Measurements from ENCODE around the gene TPSD1.
"Not testable (repeated sequence)": the region's sequence is repeated elsewhere in the genome, so short reads cannot be mapped to it uniquely, and the experiment has no call there.

TPSD1 gene

GRCh38 chr16:1220841-1221627 is 34.8 kb upstream of the TPSD1 start:
- no peak for DNase-seq (ENCODE audit: low read depth in 2 of 2)

- no peak for DNase-seq (ENCODE audit: low read depth in 2 of 2)
Observed at GRCh38 chr16:1221628-1222552, 34.0 kb upstream of the TPSD1 start.

- no peak for DNase-seq (ENCODE audit: low read depth in 2 of 2)
Observed at GRCh38 chr16:1222553-1223354, 33.1 kb upstream of the TPSD1 start.

GRCh38 chr16:1223355-1224214 is 32.3 kb upstream of the TPSD1 start:
- DNase-seq (ENCODE audit: low read depth in 2 of 2) = no peak

- DNase-seq (ENCODE audit: low read depth in 2 of 2) = no peak
Observed at GRCh38 chr16:1224558-1224957, 31.3 kb upstream of the TPSD1 start.

- no peak for DNase-seq (ENCODE audit: low read depth in 2 of 2)
Observed at GRCh38 chr16:1225051-1225451, 30.8 kb upstream of the TPSD1 start, which contains the start of gene TPSG1. Gene TPSG1 (minus strand): TSS chr16:1225268. CDS start chr16:1225252, 16 bp downstream.

GRCh38 chr16:1225728-1226311 is 30.0 kb upstream of the TPSD1 start:
- DNase-seq (ENCODE audit: low read depth in 2 of 2) = not testable (repeated sequence)

GRCh38 chr16:1226692-1227091 is 29.2 kb upstream of the TPSD1 start:
- not testable (repeated sequence) for DNase-seq (ENCODE audit: low read depth in 2 of 2)

GRCh38 chr16:1228227-1228626 is 27.6 kb upstream of the TPSD1 start:
- DNase-seq (ENCODE audit: low read depth in 2 of 2) = not testable (repeated sequence)

GRCh38 chr16:1229476-1229875 is 26.4 kb upstream of the TPSD1 start:
- not testable (repeated sequence) for DNase-seq (ENCODE audit: low read depth in 2 of 2)

GRCh38 chr16:1230084-1230470 is 25.8 kb upstream of the TPSD1 start, which contains the start of gene TPSB2:
Gene TPSB2 (minus strand): TSS chr16:1230184. CDS start chr16:1229951, 233 bp downstream.
- DNase-seq (ENCODE audit: low read depth in 2 of 2) = not testable (repeated sequence)

- DNase-seq (ENCODE audit: low read depth in 2 of 2) = not testable (repeated sequence)
Observed at GRCh38 chr16:1230471-1231212, 25.2 kb upstream of the TPSD1 start.

- not testable (repeated sequence) for DNase-seq (ENCODE audit: low read depth in 2 of 2)
Observed at GRCh38 chr16:1231301-1231700, 24.6 kb upstream of the TPSD1 start.

- DNase-seq (ENCODE audit: low read depth in 2 of 2) = not testable (repeated sequence)
Observed at GRCh38 chr16:1232049-1232748, 23.7 kb upstream of the TPSD1 start.

GRCh38 chr16:1236659-1237058 is 19.2 kb upstream of the TPSD1 start:
- DNase-seq (ENCODE audit: low read depth in 2 of 2) = not testable (repeated sequence)

GRCh38 chr16:1237990-1238389 is 17.9 kb upstream of the TPSD1 start:
- DNase-seq (ENCODE audit: low read depth in 2 of 2) = no peak

- DNase-seq (ENCODE audit: low read depth in 2 of 2) = not testable (repeated sequence)
Observed at GRCh38 chr16:1238909-1239308, 17.0 kb upstream of the TPSD1 start.

- DNase-seq (ENCODE audit: low read depth in 2 of 2) = not testable (repeated sequence)
Observed at GRCh38 chr16:1239575-1239974, 16.3 kb upstream of the TPSD1 start.

GRCh38 chr16:1240436-1240835 is 15.4 kb upstream of the TPSD1 start, which contains the start of gene TPSAB1:
Gene TPSAB1 (plus strand): TSS chr16:1240705. CDS start chr16:1240939, 234 bp downstream.
- not testable (repeated sequence) for DNase-seq (ENCODE audit: low read depth in 2 of 2)
